Measurements from ENCODE around the gene NEU1.
"Not testable (repeated sequence)": the region's sequence is repeated elsewhere in the genome, so short reads cannot be mapped to it uniquely, and the experiment has no call there.

The NEU1 gene

GRCh38 chr6:31817929-31818511 lies 44.6 kb downstream of the NEU1 start:
- peak; percentile 56 for DNase-seq (ENCODE audit: low read depth, low spot score)

- DNase-seq (ENCODE audit: low read depth, low spot score): not testable (repeated sequence)
Observed at GRCh38 chr6:31817133-31817928, 45.3 kb downstream of the NEU1 start.

DNA sequence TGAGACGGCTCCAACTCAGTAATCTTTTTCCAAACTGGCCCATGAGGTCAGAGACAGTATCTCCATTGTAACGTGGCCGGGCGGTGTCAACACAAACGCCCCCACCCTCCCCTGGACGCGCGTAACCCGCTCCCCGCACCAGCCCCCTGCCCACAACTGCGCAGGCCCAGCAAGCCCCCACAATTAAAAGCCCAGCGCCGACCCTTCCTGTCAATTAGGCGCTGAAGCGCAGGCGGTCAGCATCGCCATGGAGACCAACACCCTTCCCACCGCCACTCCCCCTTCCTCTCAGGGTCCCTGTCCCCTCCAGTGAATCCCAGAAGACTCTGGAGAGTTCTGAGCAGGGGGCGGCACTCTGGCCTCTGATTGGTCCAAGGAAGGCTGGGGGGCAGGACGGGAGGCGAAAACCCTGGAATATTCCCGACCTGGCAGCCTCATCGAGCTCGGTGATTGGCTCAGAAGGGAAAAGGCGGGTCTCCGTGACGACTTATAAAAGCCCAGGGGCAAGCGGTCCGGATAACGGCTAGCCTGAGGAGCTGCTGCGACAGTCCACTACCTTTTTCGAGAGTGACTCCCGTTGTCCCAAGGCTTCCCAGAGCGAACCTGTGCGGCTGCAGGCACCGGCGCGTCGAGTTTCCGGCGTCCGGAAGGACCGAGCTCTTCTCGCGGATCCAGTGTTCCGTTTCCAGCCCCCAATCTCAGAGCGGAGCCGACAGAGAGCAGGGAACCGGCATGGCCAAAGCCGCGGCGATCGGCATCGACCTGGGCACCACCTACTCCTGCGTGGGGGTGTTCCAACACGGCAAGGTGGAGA lies 47.4 kb downstream of the NEU1 start, which contains the start of the genes HSPA1A and HSPA1L:
Gene HSPA1A (plus strand): TSS at position 519 of the 814 bp plus-strand sequence. CDS start 214 bp downstream, at position 733.
Gene HSPA1L (minus strand): TSS at position 259 of the 814 bp plus-strand sequence. CDS start 3,311 bp downstream, outside the sequence.
- DNase-seq (ENCODE audit: low read depth, low spot score): peak; percentile 99

DNA sequence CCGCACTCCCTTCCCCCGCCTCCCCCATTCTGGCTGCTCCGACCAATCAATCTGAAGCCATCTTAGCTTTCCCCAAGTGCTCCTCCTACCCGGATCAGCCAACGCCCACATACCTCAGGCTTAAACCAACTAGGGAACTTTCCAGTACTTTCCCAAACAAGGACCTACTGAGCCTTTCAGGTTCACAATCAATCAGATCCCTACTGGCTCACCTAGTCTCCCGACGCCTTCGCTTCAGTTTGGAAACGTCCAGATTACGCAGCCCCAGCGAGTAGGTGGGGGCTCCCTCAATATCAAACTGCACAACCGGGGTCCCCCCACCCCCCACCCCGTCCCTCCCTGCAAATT lies 48.0 kb downstream of the NEU1 start:
- DNase-seq (ENCODE audit: low read depth, low spot score): peak; percentile 95

GRCh38 chr6:31813465-31813849 lies 49.2 kb downstream of the NEU1 start:
- no peak for DNase-seq (ENCODE audit: low read depth, low spot score)

GRCh38 chr6:31811645-31812044 lies 51.0 kb downstream of the NEU1 start:
- no peak for DNase-seq (ENCODE audit: low read depth, low spot score)

- not testable (repeated sequence) for DNase-seq (ENCODE audit: low read depth, low spot score)
Observed at GRCh38 chr6:31808599-31808998, 54.0 kb downstream of the NEU1 start.
